Posterior cingulate gyrus (tissue), 11 donors: Measurements from ENCODE around the gene MAN1A1.

Experiments
- DNase-seq, 10 donors: peaks; one replicate each; pipeline versions ENCODE4 v3.0.0 to v3.0.0-alpha.2; 2020 to 2021; ENCODE audit warnings: mixed read lengths in 3 of 10
- intact Hi-C: fragments of 100-400 bp; cut with DNase I; formaldehyde crosslinking; loops from one replicate; pipeline ENCODE4 v1.15.1; 2023

Gene MAN1A1

GRCh38 chr6:119347466-119348095 is 2.0 kb downstream of the MAN1A1 start:
- peak in 3 of 10 donors; percentile 22 to 86 (median 22) for DNase-seq
- intact Hi-C loops = no loop called here

GRCh38 chr6:119346936-119347335 is 2.6 kb downstream of the MAN1A1 start:
- no peak for DNase-seq
- intact Hi-C loops = no loop called here

- intact Hi-C loops = no loop called here
- DNase-seq = no peak
Measured at GRCh38 chr6:119346450-119346849, 3.1 kb downstream of the MAN1A1 start.

- intact Hi-C loops = no loop called here
- DNase-seq = no peak
Measured at GRCh38 chr6:119345114-119345513, 4.4 kb downstream of the MAN1A1 start.

- intact Hi-C loops = no loop called here
- peak in 1 of 10 donors; percentile 84 for DNase-seq
Measured at GRCh38 chr6:119344306-119344705, 5.3 kb downstream of the MAN1A1 start.

GRCh38 chr6:119343573-119344146 is 5.9 kb downstream of the MAN1A1 start:
- intact Hi-C loops = no loop called here
- no peak for DNase-seq

GRCh38 chr6:119343167-119343566 is 6.4 kb downstream of the MAN1A1 start:
- intact Hi-C loops = no loop called here
- no peak for DNase-seq

- intact Hi-C loops = no loop called here
- DNase-seq = no peak
Measured at GRCh38 chr6:119342430-119342829, 7.1 kb downstream of the MAN1A1 start.

GRCh38 chr6:119340796-119341487 is 8.6 kb downstream of the MAN1A1 start:
- intact Hi-C loops = no loop called here
- no peak for DNase-seq

- no peak for DNase-seq
Measured at GRCh38 chr6:119339941-119340456, 9.6 kb downstream of the MAN1A1 start.

GRCh38 chr6:119337762-119338161 is 11.8 kb downstream of the MAN1A1 start:
- DNase-seq = no peak

More at GRCh38 chr6:119339941-119340456, 9.6 kb downstream of the MAN1A1 start:
- intact Hi-C loops = no loop called here

GRCh38 chr6:119337252-119337651 is 12.3 kb downstream of the MAN1A1 start:
- intact Hi-C loops = no loop called here
- DNase-seq = no peak

More at GRCh38 chr6:119337762-119338161, 11.8 kb downstream of the MAN1A1 start:
- intact Hi-C loops = no loop called here

- no peak for DNase-seq
- intact Hi-C loops = no loop called here
Measured at GRCh38 chr6:119334535-119335264, 14.9 kb downstream of the MAN1A1 start.

GRCh38 chr6:119333707-119334295 is 15.8 kb downstream of the MAN1A1 start:
- no peak for DNase-seq
- intact Hi-C loops = no loop called here

- intact Hi-C loops = no loop called here
- DNase-seq = no peak
Measured at GRCh38 chr6:119333063-119333609, 16.4 kb downstream of the MAN1A1 start.

GRCh38 chr6:119331663-119332286 is 17.8 kb downstream of the MAN1A1 start:
- intact Hi-C loops = no loop called here
- DNase-seq = no peak

GRCh38 chr6:119330520-119331113 is 18.9 kb downstream of the MAN1A1 start:
- intact Hi-C loops = no loop called here
- no peak for DNase-seq

GRCh38 chr6:119329794-119330180 is 19.8 kb downstream of the MAN1A1 start:
- DNase-seq = no peak
- intact Hi-C loops = no loop called here
